Esophagus muscularis mucosa (tissue), 4 donors: ENCODE data around the gene VPS26C. TPM values are rescaled to one million over a fixed set of nuclear protein-coding genes. Genes with fewer than 3 reads are reported as not detected.

Source experiments
- DNase-seq: peaks from one replicate; pipeline ENCODE4 v3.0.0-alpha.2; 2017; ENCODE audit errors: extremely low spot score
- H3K27ac ChIP-seq, 4 donors: fragments of 200-600 bp; sonication (generic); replicated peaks in 1 of 4; 1 replicate in 3 of 4; 2 replicates in 1 of 4; pipeline ENCODE4 v1.5.1; 2016 to 2019; ENCODE audit warnings: mild to moderate bottlenecking in 1 of 4
- H3K27me3 ChIP-seq, 4 donors: fragments of 200-600 bp; sonication (generic); one replicate each; pipeline versions ENCODE4 v1.5.1 to v1.6.0; 2016 to 2019
- H3K36me3 ChIP-seq, 4 donors: fragments of 200-600 bp; sonication (generic); one replicate each; pipeline ENCODE4 v1.5.1; 2016 to 2019
- H3K4me1 ChIP-seq, 4 donors: fragments of 200-600 bp; sonication (generic); one replicate each; pipeline ENCODE4 v1.5.1; 2016 to 2019
- H3K4me3 ChIP-seq, 4 donors: fragments of 200-600 bp; sonication (generic); 1 replicate in 2 of 4; 2 replicates in 2 of 4; pipeline ENCODE4 v1.5.1; 2016 to 2019; ENCODE audit warnings: mild to moderate bottlenecking in 4 of 4, moderate library complexity in 1 of 4
- H3K9me3 ChIP-seq, 4 donors: fragments of 200-600 bp; sonication (generic); 1 replicate in 3 of 4; 2 replicates in 1 of 4; pipeline ENCODE4 v1.5.1; 2016 to 2019
- EP300 ChIP-seq: sonication (generic); formaldehyde crosslinking; IDR thresholded peaks from one replicate; pipeline ENCODE4 v1.6.1; 2017; ENCODE audit warnings: antibody characterized with exemption
- POLR2A ChIP-seq: fragments of 450-650 bp; IDR thresholded peaks from one replicate; pipeline ENCODE4 v1.6.1; 2017; ENCODE audit warnings: antibody characterized with exemption, moderate library complexity, mild to moderate bottlenecking, low read depth
- POLR2AphosphoS5 ChIP-seq, 2 donors: sonication (generic); formaldehyde crosslinking; IDR thresholded peaks; one replicate each; pipeline ENCODE4 v1.6.1; 2017; ENCODE audit warnings: antibody characterized with exemption in 2 of 2
- whole genome bisulfite sequencing: methylation state at CpG from one replicate; pipeline ENCODE4 v1.1.5; 2018; 5-methylcytosine and 5-hydroxymethylcytosine counted together
- intact Hi-C: fragments of 100-400 bp; cut with DNase I; formaldehyde crosslinking; loops from one replicate; pipeline ENCODE4 v1.15.1; 2023
- total RNA-seq, 4 donors: library from RNA; depleted of rRNA; stranded (reverse); fragments of >200 nt; gene quantifications; one replicate each; pipeline versions ENCODE4 v1.1.0 to v1.2.1, GENCODE V29; 2016
- TF ChIP-seq, protein P1 (sequence below), 3 experiments: fragments of 200-600 bp in 2 of 3; fragments of 450-650 bp in 1 of 3; sonication (generic) in 2 of 3; IDR thresholded peaks; one replicate each; pipeline ENCODE4 v1.5.1; 2017 to 2019; ENCODE audit warnings: antibody characterized with exemption in 3 of 3, mild to moderate bottlenecking in 2 of 3, moderate library complexity in 1 of 3

VPS26C gene
- total RNA-seq, 4 donors from 2014 or later: 56.5 to 71.3 (median 59.7) TPM

DNA sequence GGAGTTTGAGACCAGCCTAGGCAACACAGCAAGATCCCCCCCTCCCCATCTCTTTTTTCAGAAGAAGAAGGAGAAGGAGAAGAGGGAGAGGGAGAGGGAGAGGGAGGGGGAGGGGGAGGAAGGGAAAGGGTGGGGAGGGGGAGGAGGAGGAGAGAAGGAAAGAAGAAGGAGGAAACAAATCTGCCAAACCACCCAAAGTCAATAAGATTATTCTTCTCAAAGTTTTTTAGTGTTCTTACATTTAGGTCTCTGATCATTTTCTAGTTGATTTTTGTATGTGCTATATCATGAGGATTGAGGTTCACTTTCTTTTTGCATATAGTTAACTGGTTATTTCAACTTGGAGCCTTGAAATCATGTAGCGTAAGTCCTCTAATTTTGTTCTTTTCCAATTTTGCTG, 56.3 kb downstream of the VPS26C start:
- no peak overlapping the region for H3K4me3 ChIP-seq
- no peak overlapping the region for H3K27ac ChIP-seq
- peaks cover 0 to 5% (median 0%) of the 10 kb centered on the region in 4 donors for H3K9me3 ChIP-seq
- peaks cover 13 to 19% (median 18%) of the 10 kb centered on the region in 4 donors for H3K4me1 ChIP-seq
- TF ChIP-seq POLR2A: no peak
- TF ChIP-seq POLR2AphosphoS5 (IDR thresholded peaks at IDR 0.05): no peak
- TF ChIP-seq, protein P1, sequence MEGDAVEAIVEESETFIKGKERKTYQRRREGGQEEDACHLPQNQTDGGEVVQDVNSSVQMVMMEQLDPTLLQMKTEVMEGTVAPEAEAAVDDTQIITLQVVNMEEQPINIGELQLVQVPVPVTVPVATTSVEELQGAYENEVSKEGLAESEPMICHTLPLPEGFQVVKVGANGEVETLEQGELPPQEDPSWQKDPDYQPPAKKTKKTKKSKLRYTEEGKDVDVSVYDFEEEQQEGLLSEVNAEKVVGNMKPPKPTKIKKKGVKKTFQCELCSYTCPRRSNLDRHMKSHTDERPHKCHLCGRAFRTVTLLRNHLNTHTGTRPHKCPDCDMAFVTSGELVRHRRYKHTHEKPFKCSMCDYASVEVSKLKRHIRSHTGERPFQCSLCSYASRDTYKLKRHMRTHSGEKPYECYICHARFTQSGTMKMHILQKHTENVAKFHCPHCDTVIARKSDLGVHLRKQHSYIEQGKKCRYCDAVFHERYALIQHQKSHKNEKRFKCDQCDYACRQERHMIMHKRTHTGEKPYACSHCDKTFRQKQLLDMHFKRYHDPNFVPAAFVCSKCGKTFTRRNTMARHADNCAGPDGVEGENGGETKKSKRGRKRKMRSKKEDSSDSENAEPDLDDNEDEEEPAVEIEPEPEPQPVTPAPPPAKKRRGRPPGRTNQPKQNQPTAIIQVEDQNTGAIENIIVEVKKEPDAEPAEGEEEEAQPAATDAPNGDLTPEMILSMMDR (IDR thresholded peaks at IDR 0.05): no peak
- no peak for TF ChIP-seq EP300
- DNase-seq: no peak
- H3K36me3 ChIP-seq: no peaks in the 10 kb centered on the region
- no peaks in the 10 kb centered on the region for H3K27me3 ChIP-seq
- 97% methylated on average over 1 of the region's 1 CpG for WGBS
- intact Hi-C loops: no loop called here

DNA sequence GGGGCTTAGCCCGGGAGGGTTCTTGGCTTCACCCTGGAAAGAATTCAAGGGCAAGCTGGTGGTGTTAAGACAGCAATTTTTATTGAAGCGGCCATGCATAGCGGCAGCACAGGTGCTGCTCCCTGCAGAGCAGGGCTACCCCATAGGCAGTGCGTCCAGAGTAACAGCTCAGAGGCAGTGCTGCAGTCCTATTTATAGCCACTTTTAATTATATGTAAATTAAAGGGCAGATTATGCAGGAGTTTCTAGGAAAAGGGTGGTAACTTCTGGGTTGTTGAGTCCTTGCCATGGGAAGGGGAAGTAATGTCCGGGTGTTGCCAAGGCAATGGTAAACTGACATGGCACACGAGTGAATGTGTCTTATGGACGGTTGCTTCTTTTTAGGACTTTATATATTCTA, 57.0 kb downstream of the VPS26C start:
- TF ChIP-seq POLR2AphosphoS5 (IDR thresholded peaks at IDR 0.05) (no peak), EP300 (no peak), POLR2A (no peak)
- TF ChIP-seq, protein P1 (IDR thresholded peaks at IDR 0.05): no peak
- Histone ChIP-seq H3K4me3 (no peak overlapping the region), H3K27me3 (no peaks in the 10 kb centered on the region), H3K9me3 (peaks cover 0 to 5% (median 0%) of the 10 kb centered on the region in 4 donors), H3K4me1 (peaks cover 13 to 19% (median 18%) of the 10 kb centered on the region in 4 donors), H3K27ac (no peak overlapping the region), H3K36me3 (no peaks in the 10 kb centered on the region)
- 87% methylated on average over 7 of the region's 7 CpGs for WGBS
- intact Hi-C loops: no loop called here
- DNase-seq: no peak

DNA sequence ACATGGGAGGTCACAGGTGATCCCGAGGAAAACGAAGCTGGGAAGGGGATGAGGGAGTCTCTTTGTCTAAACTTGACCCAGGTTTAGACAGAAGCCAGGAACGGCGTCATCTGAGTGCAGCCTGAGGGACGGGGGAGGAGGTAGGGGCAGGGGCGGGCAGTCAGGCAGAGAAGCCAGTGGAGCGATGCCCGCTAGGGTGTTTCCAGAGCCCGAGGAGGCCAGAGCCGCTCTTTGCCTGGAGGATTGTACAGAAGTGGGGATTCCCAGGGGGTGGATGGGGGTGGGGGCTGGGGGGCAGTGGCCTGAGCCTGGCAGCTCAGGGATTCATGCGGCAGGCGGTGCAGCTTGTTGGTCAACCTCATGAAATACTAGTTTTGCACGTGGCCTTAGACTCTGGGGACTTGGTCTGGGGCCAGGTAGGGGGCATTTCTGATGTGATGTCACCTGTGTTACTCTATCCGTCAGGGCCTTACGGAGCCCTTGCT, 58.4 kb downstream of the VPS26C start:
- no peak overlapping the region for H3K4me3 ChIP-seq
- H3K9me3 ChIP-seq: peaks cover 0 to 5% (median 0%) of the 10 kb centered on the region in 4 donors

DNA sequence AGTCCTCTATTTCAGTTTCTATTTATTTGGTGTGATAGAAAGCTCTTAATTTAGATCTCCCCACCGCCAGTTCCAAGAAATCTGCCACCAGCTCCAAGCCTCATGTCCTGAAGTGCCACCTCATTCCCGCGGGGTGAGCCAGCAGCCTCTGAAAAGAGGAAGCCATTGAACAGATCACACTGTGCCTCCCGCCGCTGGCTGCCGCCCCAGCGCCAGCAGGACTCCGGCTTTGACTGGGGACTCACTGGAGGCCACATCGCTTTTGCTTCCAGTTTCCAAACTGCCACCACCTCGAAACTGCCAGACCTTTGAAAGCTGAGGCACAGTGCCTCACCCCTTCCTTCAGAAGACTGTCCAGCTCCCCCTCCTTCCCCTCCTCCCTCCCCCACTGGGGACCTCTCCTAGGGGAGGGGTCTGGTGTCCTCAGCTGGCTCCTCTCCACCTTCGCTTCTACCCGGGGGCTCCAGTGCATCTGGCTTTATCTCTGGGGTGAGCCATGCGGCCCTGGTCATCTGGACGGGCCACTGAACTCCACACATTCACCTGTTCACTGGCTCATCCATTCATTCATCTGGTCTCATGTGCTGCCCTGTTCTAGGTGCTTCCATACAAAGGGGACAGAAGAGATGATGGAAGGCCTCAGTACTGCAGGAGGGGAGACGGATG, 58.9 kb downstream of the VPS26C start:
- Histone ChIP-seq H3K9me3 (peaks cover 0 to 5% (median 0%) of the 10 kb centered on the region in 4 donors), H3K4me3 (peak overlapping the region; percentile 13 to 27 (median 18)), H3K4me1 (peaks cover 13 to 19% (median 18%) of the 10 kb centered on the region in 4 donors), H3K27ac (peak overlapping the region in 3 of 4 donors; percentile 37 to 41 (median 38)), H3K36me3 (peaks cover 0 to 1% (median under 1%) of the 10 kb centered on the region in 4 donors), H3K27me3 (no peaks in the 10 kb centered on the region)
- DNase-seq: no peak
- intact Hi-C loops: no loop called here
- 49% methylated on average over 15 of the region's 15 CpGs for WGBS
- TF ChIP-seq POLR2A (no peak), EP300 (no peak), POLR2AphosphoS5 (IDR thresholded peaks at IDR 0.05) (no peak)
- TF ChIP-seq, protein P1 (IDR thresholded peaks at IDR 0.05): no peak

More for the DNA sequence above, 58.4 kb downstream of the VPS26C start:
- Histone ChIP-seq H3K36me3 (no peaks in the 10 kb centered on the region), H3K4me1 (peaks cover 13 to 19% (median 18%) of the 10 kb centered on the region in 4 donors), H3K27me3 (no peaks in the 10 kb centered on the region), H3K27ac (no peak overlapping the region)
- intact Hi-C loops: no loop called here
- no peak for DNase-seq
- WGBS: 81% methylated on average over 15 of the region's 15 CpGs
- TF ChIP-seq POLR2A: no peak
- no peak for TF ChIP-seq POLR2AphosphoS5 (IDR thresholded peaks at IDR 0.05)
- TF ChIP-seq EP300: no peak
- TF ChIP-seq, protein P1 (IDR thresholded peaks at IDR 0.05): no peak
